ENCODE measurements around the gene ATG9B.

DNA sequence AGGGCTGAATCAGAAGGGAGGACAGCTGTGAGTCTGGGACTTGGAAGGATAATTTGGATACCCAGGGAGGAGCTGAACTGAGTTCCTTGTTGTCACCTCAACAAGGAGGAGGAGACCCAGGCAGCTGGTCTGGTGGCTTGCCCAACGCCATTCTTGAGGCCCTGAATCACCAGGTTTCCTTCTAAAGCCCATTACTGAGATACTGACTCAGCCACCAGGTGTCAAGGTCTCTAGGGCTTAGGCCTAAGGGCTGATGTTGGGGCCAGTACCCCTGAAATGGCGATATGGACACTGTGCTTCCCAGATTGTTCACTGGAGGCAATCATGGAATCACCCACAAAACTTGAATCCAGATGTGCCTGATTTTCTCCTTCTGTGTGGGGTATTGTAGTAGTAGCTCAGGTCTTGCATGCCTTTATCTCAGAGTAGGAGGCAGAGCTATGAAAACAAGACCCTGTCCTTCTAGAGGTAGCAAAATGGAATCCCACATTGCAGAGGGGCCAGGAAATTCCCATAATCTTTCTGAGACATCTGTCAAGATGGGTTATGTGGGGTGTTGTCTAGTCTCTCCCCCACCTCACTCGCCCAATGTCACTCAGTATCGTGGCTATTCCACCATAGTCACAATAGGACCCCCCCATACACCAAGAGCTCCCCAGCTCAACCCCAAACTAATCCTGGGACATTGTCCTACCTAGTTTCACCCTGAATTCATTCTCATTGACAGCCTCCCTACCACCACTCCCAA lies 1.8 kb upstream of the ATG9B start:
- TF ChIP-seq, protein P1, sequence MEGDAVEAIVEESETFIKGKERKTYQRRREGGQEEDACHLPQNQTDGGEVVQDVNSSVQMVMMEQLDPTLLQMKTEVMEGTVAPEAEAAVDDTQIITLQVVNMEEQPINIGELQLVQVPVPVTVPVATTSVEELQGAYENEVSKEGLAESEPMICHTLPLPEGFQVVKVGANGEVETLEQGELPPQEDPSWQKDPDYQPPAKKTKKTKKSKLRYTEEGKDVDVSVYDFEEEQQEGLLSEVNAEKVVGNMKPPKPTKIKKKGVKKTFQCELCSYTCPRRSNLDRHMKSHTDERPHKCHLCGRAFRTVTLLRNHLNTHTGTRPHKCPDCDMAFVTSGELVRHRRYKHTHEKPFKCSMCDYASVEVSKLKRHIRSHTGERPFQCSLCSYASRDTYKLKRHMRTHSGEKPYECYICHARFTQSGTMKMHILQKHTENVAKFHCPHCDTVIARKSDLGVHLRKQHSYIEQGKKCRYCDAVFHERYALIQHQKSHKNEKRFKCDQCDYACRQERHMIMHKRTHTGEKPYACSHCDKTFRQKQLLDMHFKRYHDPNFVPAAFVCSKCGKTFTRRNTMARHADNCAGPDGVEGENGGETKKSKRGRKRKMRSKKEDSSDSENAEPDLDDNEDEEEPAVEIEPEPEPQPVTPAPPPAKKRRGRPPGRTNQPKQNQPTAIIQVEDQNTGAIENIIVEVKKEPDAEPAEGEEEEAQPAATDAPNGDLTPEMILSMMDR (IDR thresholded peaks at IDR 0.05), result no peak
- TF ChIP-seq POLR2AphosphoS5 (IDR thresholded peaks at IDR 0.05; ENCODE audit: low read depth, low read length), result no peak

Data from Panc1 (cell line).